GM23338 (cell line): ENCODE results near the gene UQCRH. TPM values are rescaled to one million over a fixed set of nuclear protein-coding genes. Genes with fewer than 3 reads are reported as not detected.

Experiments
- ATAC-seq: fragments of 200-7000 bp; cut with Tn5 transposase; 3 replicates; pipeline ENCODE4 v1.9.1; 2020
- DNase-seq: peaks from one replicate; pipeline ENCODE4 v3.0.0-alpha.2; 2015; ENCODE audit warnings: low spot score
- H2AFZ ChIP-seq: fragments of 200-600 bp; sonication (generic); 2 replicates; pipeline ENCODE4 v1.8.0; 2016; ENCODE audit warnings: antibody characterized with exemption, mild to moderate bottlenecking, moderate library complexity
- H3F3A ChIP-seq: fragments of 200-600 bp; sonication (generic); replicated peaks from 2 replicates; pipeline ENCODE4 v1.8.0; 2017; ENCODE audit warnings: antibody characterized with exemption, mixed run types, low read depth
- H3K27ac ChIP-seq: fragments of 200-600 bp; sonication (generic); 2 replicates; pipeline ENCODE4 v1.6.1; 2016; ENCODE audit warnings: low read depth
- H3K27me3 ChIP-seq: fragments of 200-600 bp; sonication (generic); 2 replicates; pipeline ENCODE4 v1.8.0; 2016; ENCODE audit warnings: mild to moderate bottlenecking, mixed run types, moderate library complexity; ENCODE audit not compliant: insufficient read depth
- H3K36me3 ChIP-seq: fragments of 200-600 bp; sonication (generic); 2 replicates; pipeline ENCODE4 v1.8.0; 2016; ENCODE audit warnings: mild to moderate bottlenecking; ENCODE audit not compliant: insufficient read depth
- H3K4me1 ChIP-seq: fragments of 200-600 bp; sonication (generic); 2 replicates; pipeline ENCODE4 v1.8.0; 2016; ENCODE audit warnings: mild to moderate bottlenecking, moderate library complexity; ENCODE audit not compliant: insufficient read depth
- H3K4me2 ChIP-seq: fragments of 200-600 bp; sonication (generic); 2 replicates; pipeline ENCODE4 v1.7.1; 2017; ENCODE audit warnings: mixed run types
- H3K4me3 ChIP-seq: fragments of 200-600 bp; sonication (generic); 2 replicates; pipeline ENCODE4 v1.6.1; 2016; ENCODE audit warnings: mixed run types
- H3K79me2 ChIP-seq: fragments of 200-600 bp; sonication (generic); replicated peaks from 2 replicates; pipeline ENCODE4 v1.8.0; 2017; ENCODE audit warnings: mild to moderate bottlenecking; ENCODE audit not compliant: insufficient read depth
- H3K9me2 ChIP-seq: fragments of 200-600 bp; sonication (generic); 2 replicates; pipeline ENCODE4 v1.8.0; 2017; ENCODE audit not compliant: insufficient read depth
- H4K20me1 ChIP-seq: fragments of 200-600 bp; sonication (generic); replicated peaks from 2 replicates; pipeline ENCODE4 v1.8.0; 2017; ENCODE audit warnings: mild to moderate bottlenecking; ENCODE audit not compliant: insufficient read depth
- H3K27ac Mint-ChIP-seq: 2 replicates; pipeline ENCODE4 v1.8.0; 2020; ENCODE audit warnings: inconsistent platforms, mild to moderate bottlenecking, moderate library complexity, mixed read lengths
- H3K27me3 Mint-ChIP-seq: 3 replicates; pipeline ENCODE4 v1.8.0; 2022; ENCODE audit warnings: low read depth, mild to moderate bottlenecking, moderate library complexity, mixed read lengths, inconsistent platforms; ENCODE audit not compliant: insufficient read depth, poor library complexity
- H3K36me3 Mint-ChIP-seq: 3 replicates; pipeline ENCODE4 v1.8.0; 2021; ENCODE audit warnings: low read depth, mild to moderate bottlenecking, inconsistent platforms, moderate library complexity, mixed read lengths
- H3K4me1 Mint-ChIP-seq: 3 replicates; pipeline ENCODE4 v1.8.0; 2020; ENCODE audit warnings: mild to moderate bottlenecking, inconsistent platforms, mixed read lengths
- H3K4me3 Mint-ChIP-seq: 3 replicates; pipeline ENCODE4 v1.8.0; 2021; ENCODE audit warnings: moderate library complexity, mild to moderate bottlenecking, inconsistent platforms, mixed read lengths
- H3K9me3 Mint-ChIP-seq: 3 replicates; pipeline ENCODE4 v1.8.0; 2020; ENCODE audit warnings: moderate library complexity, mild to moderate bottlenecking, inconsistent platforms, mixed read lengths
- CREB1 ChIP-seq: fragments of 250-450 bp; sonication (Bioruptor Pico); IDR thresholded peaks from 2 replicates; pipeline ENCODE4 v1.5.0; 2020; ENCODE audit warnings: low read depth, mild to moderate bottlenecking, moderate library complexity
- EZH2 ChIP-seq: fragments of 200-600 bp; sonication (generic); IDR thresholded peaks from one replicate; pipeline ENCODE4 v1.8.0; 2017; ENCODE audit warnings: antibody characterized with exemption, mild to moderate bottlenecking, low read depth; ENCODE audit not compliant: unreplicated experiment
- EZH2phosphoT487 ChIP-seq: fragments of 200-600 bp; sonication (generic); IDR thresholded peaks from one replicate; pipeline ENCODE4 v1.8.1; 2018; ENCODE audit warnings: antibody characterized with exemption; ENCODE audit not compliant: unreplicated experiment
- JUNB ChIP-seq: IDR thresholded peaks from one replicate; pipeline ENCODE4 v1.6.1; 2016; ENCODE audit warnings: antibody characterized with exemption; ENCODE audit not compliant: unreplicated experiment
- NANOG ChIP-seq: IDR thresholded peaks from 2 replicates; pipeline ENCODE4 v1.6.1; 2016; ENCODE audit warnings: antibody characterized with exemption, borderline replicate concordance
- POLR2AphosphoS5 ChIP-seq: IDR thresholded peaks from 2 replicates; pipeline ENCODE4 v1.6.1; 2016; ENCODE audit warnings: antibody characterized with exemption, low read depth
- STAT1 ChIP-seq: IDR thresholded peaks from one replicate; pipeline ENCODE4 v1.6.1; 2016; ENCODE audit warnings: antibody characterized with exemption; ENCODE audit not compliant: unreplicated experiment
- ZNF114 ChIP-seq: fragments of 250-450 bp; sonication (Bioruptor Pico); IDR thresholded peaks from 2 replicates; pipeline ENCODE4 v1.5.0; 2020; ENCODE audit warnings: mild to moderate bottlenecking, moderate library complexity
- ZNF331 ChIP-seq: fragments of 250-450 bp; sonication (Bioruptor Pico); IDR thresholded peaks from 2 replicates; pipeline ENCODE4 v1.5.0; 2020; ENCODE audit warnings: low read depth, mild to moderate bottlenecking, moderate library complexity
- polyA plus RNA-seq: library from polyadenylated mRNA; unstranded; fragments of >200 nt; fragmentation: Nextera tagmentation; extraction: Ambion mirVana; gene quantifications from 2 replicates; pipeline ENCODE4 v1.2.1, GENCODE V29; 2016
- total RNA-seq: library from RNA; depleted of rRNA; stranded (reverse); fragments of >200 nt; shearing (Covaris generic); gene quantifications from 2 replicates; pipeline ENCODE4 v1.2.3, GENCODE V29; 2014
- TF ChIP-seq, protein P1 (sequence below): IDR thresholded peaks from one replicate; pipeline ENCODE4 v1.6.1; 2018; ENCODE audit warnings: antibody characterized with exemption; ENCODE audit not compliant: unreplicated experiment
- TF ChIP-seq, protein P2 (sequence below): IDR thresholded peaks from 2 replicates; pipeline ENCODE4 v1.6.1; 2016; ENCODE audit warnings: antibody characterized with exemption
- TF ChIP-seq, protein P3 (sequence below): fragments of 250-450 bp; sonication (Bioruptor Pico); IDR thresholded peaks from 2 replicates; pipeline ENCODE4 v1.5.0; 2020; ENCODE audit warnings: mild to moderate bottlenecking, moderate library complexity
- TF ChIP-seq, protein P4 (sequence below), 2 experiments: fragments of 200-600 bp in 1 of 2; sonication (generic) in 1 of 2; conservative IDR thresholded peaks; 2 replicates each; pipeline versions ENCODE4 v1.5.1 to v1.6.1; 2016 to 2017; ENCODE audit warnings: antibody characterized with exemption in 2 of 2, low read depth in 2 of 2, mild to moderate bottlenecking in 2 of 2, moderate library complexity in 1 of 2

UQCRH gene
- total and polyA plus RNA-seq, 2 experiments from 2014 or later, result 579 to 1,330 TPM

DNA sequence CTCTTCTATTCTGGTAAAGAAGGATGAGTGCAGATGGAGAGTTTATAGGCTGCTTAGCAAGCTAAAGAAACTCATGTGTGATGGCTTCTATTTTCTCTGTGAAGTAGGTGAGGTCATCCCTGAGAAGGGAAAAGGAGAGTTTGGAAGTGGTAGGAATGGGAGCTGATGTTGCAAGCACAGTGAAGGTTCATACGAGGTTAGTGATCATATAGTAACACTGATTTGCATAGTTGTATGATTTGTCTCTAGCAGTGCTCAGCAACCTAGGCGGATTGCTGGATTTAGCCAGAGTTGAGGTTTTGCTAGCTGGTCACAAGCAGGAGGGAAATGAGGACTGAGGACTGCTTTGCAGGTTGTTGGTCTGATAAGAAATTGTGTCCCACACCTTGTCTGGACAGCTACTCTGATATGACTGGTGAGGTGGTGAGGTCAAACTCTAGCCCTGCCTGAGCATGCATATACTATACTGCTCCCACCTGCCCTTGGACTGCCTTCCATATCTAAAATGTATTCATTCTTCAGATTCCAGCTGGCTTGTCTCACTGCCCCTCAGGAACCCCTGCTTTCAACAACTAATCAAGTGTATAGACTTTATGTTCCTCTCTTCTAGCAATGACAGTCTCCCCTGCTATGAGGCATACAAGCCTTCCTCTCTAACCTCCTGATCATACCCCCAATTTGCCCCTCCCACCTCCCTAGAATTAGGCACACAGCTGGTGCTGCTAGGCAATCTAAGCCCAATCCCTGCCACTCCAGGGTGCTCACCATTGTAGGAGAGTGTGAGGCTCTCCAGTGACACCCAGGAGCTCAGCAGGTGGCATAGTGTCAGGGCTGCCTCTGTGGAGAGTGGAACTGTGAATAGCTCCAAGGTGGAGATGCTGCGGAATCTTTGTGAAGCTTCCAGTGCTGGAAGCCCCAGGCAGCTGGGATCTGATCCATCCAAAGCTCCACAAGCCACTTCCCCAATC lies 18.6 kb upstream of the UQCRH start:
- DNase-seq (no peak), ATAC-seq (no peak)
- Mint-ChIP-seq H3K9me3 (no peaks in the 10 kb centered on the region), H3K4me3 (no peak overlapping the region), H3K27ac (peak overlapping the region; percentile 31), H3K4me1 (peaks cover 18% of the 10 kb centered on the region), H3K27me3 (peaks cover 12% of the 10 kb centered on the region), H3K36me3 (peaks cover 49% of the 10 kb centered on the region)
- Histone ChIP-seq H2AFZ (no peak overlapping the region), H3K36me3 (no peaks in the 10 kb centered on the region; the same call in 1 of the 2 replicates), H3F3A (peaks cover 21% of the 10 kb centered on the region; the same call in 1 of the 2 replicates), H3K27ac (peak overlapping the region; percentile 39; the same call in 1 of the 2 replicates), H3K4me3 (no peak overlapping the region), H3K4me2 (no peak overlapping the region), H3K79me2 (no peaks in the 10 kb centered on the region), H4K20me1 (peaks cover 4% of the 10 kb centered on the region), H3K27me3 (no peaks in the 10 kb centered on the region), H3K4me1 (0 out of 2 replicates have a peak, but pooled peaks cover 5% of the 10 kb centered on the region), H3K9me2 (no peaks in the 10 kb centered on the region)
- no peak for TF ChIP-seq CREB1
- TF ChIP-seq EZH2phosphoT487, result no peak
- TF ChIP-seq, protein P1, sequence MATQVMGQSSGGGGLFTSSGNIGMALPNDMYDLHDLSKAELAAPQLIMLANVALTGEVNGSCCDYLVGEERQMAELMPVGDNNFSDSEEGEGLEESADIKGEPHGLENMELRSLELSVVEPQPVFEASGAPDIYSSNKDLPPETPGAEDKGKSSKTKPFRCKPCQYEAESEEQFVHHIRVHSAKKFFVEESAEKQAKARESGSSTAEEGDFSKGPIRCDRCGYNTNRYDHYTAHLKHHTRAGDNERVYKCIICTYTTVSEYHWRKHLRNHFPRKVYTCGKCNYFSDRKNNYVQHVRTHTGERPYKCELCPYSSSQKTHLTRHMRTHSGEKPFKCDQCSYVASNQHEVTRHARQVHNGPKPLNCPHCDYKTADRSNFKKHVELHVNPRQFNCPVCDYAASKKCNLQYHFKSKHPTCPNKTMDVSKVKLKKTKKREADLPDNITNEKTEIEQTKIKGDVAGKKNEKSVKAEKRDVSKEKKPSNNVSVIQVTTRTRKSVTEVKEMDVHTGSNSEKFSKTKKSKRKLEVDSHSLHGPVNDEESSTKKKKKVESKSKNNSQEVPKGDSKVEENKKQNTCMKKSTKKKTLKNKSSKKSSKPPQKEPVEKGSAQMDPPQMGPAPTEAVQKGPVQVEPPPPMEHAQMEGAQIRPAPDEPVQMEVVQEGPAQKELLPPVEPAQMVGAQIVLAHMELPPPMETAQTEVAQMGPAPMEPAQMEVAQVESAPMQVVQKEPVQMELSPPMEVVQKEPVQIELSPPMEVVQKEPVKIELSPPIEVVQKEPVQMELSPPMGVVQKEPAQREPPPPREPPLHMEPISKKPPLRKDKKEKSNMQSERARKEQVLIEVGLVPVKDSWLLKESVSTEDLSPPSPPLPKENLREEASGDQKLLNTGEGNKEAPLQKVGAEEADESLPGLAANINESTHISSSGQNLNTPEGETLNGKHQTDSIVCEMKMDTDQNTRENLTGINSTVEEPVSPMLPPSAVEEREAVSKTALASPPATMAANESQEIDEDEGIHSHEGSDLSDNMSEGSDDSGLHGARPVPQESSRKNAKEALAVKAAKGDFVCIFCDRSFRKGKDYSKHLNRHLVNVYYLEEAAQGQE, result no peak
- TF ChIP-seq NANOG, result no peak
- no peak for TF ChIP-seq ZNF114 (CRISPR knock-in tag)
- no peak for TF ChIP-seq ZNF331 (CRISPR knock-in tag)
- TF ChIP-seq, protein P2, sequence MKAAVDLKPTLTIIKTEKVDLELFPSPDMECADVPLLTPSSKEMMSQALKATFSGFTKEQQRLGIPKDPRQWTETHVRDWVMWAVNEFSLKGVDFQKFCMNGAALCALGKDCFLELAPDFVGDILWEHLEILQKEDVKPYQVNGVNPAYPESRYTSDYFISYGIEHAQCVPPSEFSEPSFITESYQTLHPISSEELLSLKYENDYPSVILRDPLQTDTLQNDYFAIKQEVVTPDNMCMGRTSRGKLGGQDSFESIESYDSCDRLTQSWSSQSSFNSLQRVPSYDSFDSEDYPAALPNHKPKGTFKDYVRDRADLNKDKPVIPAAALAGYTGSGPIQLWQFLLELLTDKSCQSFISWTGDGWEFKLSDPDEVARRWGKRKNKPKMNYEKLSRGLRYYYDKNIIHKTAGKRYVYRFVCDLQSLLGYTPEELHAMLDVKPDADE, result no peak
- TF ChIP-seq, protein P3, sequence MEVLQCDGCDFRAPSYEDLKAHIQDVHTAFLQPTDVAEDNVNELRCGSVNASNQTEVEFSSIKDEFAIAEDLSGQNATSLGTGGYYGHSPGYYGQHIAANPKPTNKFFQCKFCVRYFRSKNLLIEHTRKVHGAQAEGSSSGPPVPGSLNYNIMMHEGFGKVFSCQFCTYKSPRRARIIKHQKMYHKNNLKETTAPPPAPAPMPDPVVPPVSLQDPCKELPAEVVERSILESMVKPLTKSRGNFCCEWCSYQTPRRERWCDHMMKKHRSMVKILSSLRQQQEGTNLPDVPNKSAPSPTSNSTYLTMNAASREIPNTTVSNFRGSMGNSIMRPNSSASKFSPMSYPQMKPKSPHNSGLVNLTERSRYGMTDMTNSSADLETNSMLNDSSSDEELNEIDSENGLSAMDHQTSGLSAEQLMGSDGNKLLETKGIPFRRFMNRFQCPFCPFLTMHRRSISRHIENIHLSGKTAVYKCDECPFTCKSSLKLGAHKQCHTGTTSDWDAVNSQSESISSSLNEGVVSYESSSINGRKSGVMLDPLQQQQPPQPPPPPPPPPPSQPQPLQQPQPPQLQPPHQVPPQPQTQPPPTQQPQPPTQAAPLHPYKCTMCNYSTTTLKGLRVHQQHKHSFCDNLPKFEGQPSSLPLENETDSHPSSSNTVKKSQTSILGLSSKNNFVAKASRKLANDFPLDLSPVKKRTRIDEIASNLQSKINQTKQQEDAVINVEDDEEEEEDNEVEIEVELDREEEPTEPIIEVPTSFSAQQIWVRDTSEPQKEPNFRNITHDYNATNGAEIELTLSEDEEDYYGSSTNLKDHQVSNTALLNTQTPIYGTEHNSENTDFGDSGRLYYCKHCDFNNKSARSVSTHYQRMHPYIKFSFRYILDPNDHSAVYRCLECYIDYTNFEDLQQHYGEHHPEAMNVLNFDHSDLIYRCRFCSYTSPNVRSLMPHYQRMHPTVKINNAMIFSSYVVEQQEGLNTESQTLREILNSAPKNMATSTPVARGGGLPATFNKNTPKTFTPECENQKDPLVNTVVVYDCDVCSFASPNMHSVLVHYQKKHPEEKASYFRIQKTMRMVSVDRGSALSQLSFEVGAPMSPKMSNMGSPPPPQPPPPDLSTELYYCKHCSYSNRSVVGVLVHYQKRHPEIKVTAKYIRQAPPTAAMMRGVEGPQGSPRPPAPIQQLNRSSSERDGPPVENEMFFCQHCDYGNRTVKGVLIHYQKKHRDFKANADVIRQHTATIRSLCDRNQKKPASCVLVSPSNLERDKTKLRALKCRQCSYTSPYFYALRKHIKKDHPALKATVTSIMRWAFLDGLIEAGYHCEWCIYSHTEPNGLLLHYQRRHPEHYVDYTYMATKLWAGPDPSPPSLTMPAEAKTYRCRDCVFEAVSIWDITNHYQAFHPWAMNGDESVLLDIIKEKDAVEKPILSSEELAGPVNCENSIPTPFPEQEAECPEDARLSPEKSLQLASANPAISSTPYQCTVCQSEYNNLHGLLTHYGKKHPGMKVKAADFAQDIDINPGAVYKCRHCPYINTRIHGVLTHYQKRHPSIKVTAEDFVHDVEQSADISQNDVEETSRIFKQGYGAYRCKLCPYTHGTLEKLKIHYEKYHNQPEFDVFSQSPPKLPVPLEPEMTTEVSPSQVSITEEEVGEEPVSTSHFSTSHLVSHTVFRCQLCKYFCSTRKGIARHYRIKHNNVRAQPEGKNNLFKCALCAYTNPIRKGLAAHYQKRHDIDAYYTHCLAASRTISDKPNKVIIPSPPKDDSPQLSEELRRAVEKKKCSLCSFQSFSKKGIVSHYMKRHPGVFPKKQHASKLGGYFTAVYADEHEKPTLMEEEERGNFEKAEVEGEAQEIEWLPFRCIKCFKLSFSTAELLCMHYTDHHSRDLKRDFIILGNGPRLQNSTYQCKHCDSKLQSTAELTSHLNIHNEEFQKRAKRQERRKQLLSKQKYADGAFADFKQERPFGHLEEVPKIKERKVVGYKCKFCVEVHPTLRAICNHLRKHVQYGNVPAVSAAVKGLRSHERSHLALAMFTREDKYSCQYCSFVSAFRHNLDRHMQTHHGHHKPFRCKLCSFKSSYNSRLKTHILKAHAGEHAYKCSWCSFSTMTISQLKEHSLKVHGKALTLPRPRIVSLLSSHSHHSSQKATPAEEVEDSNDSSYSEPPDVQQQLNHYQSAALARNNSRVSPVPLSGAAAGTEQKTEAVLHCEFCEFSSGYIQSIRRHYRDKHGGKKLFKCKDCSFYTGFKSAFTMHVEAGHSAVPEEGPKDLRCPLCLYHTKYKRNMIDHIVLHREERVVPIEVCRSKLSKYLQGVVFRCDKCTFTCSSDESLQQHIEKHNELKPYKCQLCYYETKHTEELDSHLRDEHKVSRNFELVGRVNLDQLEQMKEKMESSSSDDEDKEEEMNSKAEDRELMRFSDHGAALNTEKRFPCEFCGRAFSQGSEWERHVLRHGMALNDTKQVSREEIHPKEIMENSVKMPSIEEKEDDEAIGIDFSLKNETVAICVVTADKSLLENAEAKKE (CRISPR knock-in tag), result no peak
- TF ChIP-seq, protein P4, sequence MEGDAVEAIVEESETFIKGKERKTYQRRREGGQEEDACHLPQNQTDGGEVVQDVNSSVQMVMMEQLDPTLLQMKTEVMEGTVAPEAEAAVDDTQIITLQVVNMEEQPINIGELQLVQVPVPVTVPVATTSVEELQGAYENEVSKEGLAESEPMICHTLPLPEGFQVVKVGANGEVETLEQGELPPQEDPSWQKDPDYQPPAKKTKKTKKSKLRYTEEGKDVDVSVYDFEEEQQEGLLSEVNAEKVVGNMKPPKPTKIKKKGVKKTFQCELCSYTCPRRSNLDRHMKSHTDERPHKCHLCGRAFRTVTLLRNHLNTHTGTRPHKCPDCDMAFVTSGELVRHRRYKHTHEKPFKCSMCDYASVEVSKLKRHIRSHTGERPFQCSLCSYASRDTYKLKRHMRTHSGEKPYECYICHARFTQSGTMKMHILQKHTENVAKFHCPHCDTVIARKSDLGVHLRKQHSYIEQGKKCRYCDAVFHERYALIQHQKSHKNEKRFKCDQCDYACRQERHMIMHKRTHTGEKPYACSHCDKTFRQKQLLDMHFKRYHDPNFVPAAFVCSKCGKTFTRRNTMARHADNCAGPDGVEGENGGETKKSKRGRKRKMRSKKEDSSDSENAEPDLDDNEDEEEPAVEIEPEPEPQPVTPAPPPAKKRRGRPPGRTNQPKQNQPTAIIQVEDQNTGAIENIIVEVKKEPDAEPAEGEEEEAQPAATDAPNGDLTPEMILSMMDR (conservative IDR thresholded peaks at IDR 0.05; ENCODE audit: low read depth in 2 of 2), result no peak
- no peak for TF ChIP-seq EZH2
- no peak for TF ChIP-seq POLR2AphosphoS5
- TF ChIP-seq JUNB, result no peak
- TF ChIP-seq STAT1, result no peak
